HepG2 (cell line): Measurements from ENCODE around the gene CYP4F12. TPM values are rescaled to one million over a fixed set of nuclear protein-coding genes. Genes with fewer than 3 reads are reported as not detected.

Experiments used
- FOXP1 ChIP-seq, 2 experiments: fragments of 450-650 bp in 1 of 2; IDR thresholded peaks; 2 replicates each; pipeline ENCODE4 v1.6.1; 2017 to 2018; ENCODE audit warnings: antibody characterized with exemption in 1 of 2
- HDAC1 ChIP-seq: sonication (generic); formaldehyde crosslinking; IDR thresholded peaks from 2 replicates; pipeline ENCODE4 v1.5.1; 2020; ENCODE audit warnings: mild to moderate bottlenecking, missing genetic modification reagents
- HOXA9 ChIP-seq: sonication (generic); formaldehyde crosslinking; IDR thresholded peaks from 2 replicates; pipeline ENCODE4 v1.8.1; 2022; ENCODE audit warnings: missing genetic modification reagents, mild to moderate bottlenecking, moderate library complexity, borderline replicate concordance
- NFATC3 ChIP-seq: sonication (generic); formaldehyde crosslinking; IDR thresholded peaks from 2 replicates; pipeline ENCODE4 v1.5.1; 2020; ENCODE audit warnings: mild to moderate bottlenecking, missing genetic modification reagents
- RARA ChIP-seq: IDR thresholded peaks from 2 replicates; pipeline ENCODE4 v1.6.1; 2016; ENCODE audit warnings: missing genetic modification reagents, missing compliant biosample characterization
- RBFOX2 ChIP-seq: fragments of 200-400 bp; formaldehyde crosslinking; IDR thresholded peaks from 2 replicates; pipeline ENCODE4 v1.6.1; 2017; ENCODE audit warnings: low read depth, mild to moderate bottlenecking, low read length
- SPEN ChIP-seq: sonication (generic); formaldehyde crosslinking; IDR thresholded peaks from 2 replicates; pipeline ENCODE4 v1.5.1; 2020; ENCODE audit warnings: low read depth, mild to moderate bottlenecking, missing genetic modification reagents
- THYN1 ChIP-seq: sonication (generic); formaldehyde crosslinking; IDR thresholded peaks from 2 replicates; pipeline ENCODE4 v1.8.1; 2023; ENCODE audit warnings: low read depth, mild to moderate bottlenecking, moderate library complexity, missing genetic modification reagents, borderline replicate concordance
- ZFP36 ChIP-seq: fragments of 150-350 bp; IDR thresholded peaks from 2 replicates; pipeline ENCODE4 v1.6.1; 2018; ENCODE audit warnings: borderline replicate concordance, low read length, low read depth; ENCODE audit not compliant: partially characterized antibody
- ZFP36L2 ChIP-seq: sonication (generic); formaldehyde crosslinking; IDR thresholded peaks from 2 replicates; pipeline ENCODE4 v1.4.0; 2020; ENCODE audit warnings: missing genetic modification reagents
- ZNF207 ChIP-seq: fragments of 450-650 bp; IDR thresholded peaks from 2 replicates; pipeline ENCODE4 v1.6.1; 2016; ENCODE audit warnings: antibody characterized with exemption, borderline replicate concordance
- ZNF274 ChIP-seq: sonication (generic); formaldehyde crosslinking; IDR thresholded peaks from 2 replicates; pipeline ENCODE4 v1.5.1; 2020; ENCODE audit warnings: mild to moderate bottlenecking, missing genetic modification reagents
- ZNF333 ChIP-seq: sonication (generic); formaldehyde crosslinking; IDR thresholded peaks from 2 replicates; pipeline ENCODE4 v1.4.0; 2020; ENCODE audit warnings: mild to moderate bottlenecking, missing genetic modification reagents, borderline replicate concordance
- ZNF570 ChIP-seq: sonication (generic); formaldehyde crosslinking; IDR thresholded peaks from 2 replicates; pipeline ENCODE4 v1.4.0; 2020; ENCODE audit warnings: mild to moderate bottlenecking, missing genetic modification reagents, borderline replicate concordance
- ZNF709 ChIP-seq: sonication (generic); formaldehyde crosslinking; IDR thresholded peaks from 2 replicates; pipeline ENCODE4 v1.5.0; 2020; ENCODE audit warnings: mild to moderate bottlenecking, missing genetic modification reagents
- polyA plus RNA-seq, 8 experiments: library from polyadenylated mRNA; depleted of rRNA in 3 of 8; stranded (reverse) in 7 of 8; unstranded in 1 of 8; fragments of >200 nt; fragmentation: Illumina TruSeq in 4 of 8; extraction: Trizol in 4 of 8; gene quantifications; 2 replicates each; pipeline versions ENCODE4 v1.2.1 to v1.2.3, GENCODE V29; 2011 to 2016; ENCODE audit warnings: low read depth in 4 of 8, missing spikeins in 1 of 8, mixed read lengths in 1 of 8; ENCODE audit not compliant: insufficient read depth in 1 of 8
- total RNA-seq, 5 experiments: library from RNA; depleted of rRNA; stranded (reverse); fragments of >200 nt; fragmentation: Illumina TruSeq; extraction: Trizol; gene quantifications; 2 replicates each; pipeline ENCODE4 v1.2.3, GENCODE V29; 2016; ENCODE audit warnings: low read depth in 1 of 5
- TF ChIP-seq, protein P1 (sequence below): sonication (generic); formaldehyde crosslinking; IDR thresholded peaks from 2 replicates; pipeline ENCODE4 v1.4.0; 2020; ENCODE audit warnings: missing genetic modification reagents
- TF ChIP-seq, protein P2 (sequence below): sonication (generic); formaldehyde crosslinking; IDR thresholded peaks from 2 replicates; pipeline ENCODE4 v1.5.0; 2020; ENCODE audit warnings: missing genetic modification reagents
- TF ChIP-seq, protein P3 (sequence below): sonication (generic); formaldehyde crosslinking; IDR thresholded peaks from 2 replicates; pipeline ENCODE4 v1.4.0; 2020; ENCODE audit warnings: missing genetic modification reagents, borderline replicate concordance
- TF ChIP-seq, protein P4 (sequence below): sonication (generic); formaldehyde crosslinking; IDR thresholded peaks from 2 replicates; pipeline ENCODE4 v1.4.0; 2020; ENCODE audit warnings: missing genetic modification reagents
- TF ChIP-seq, protein P5 (sequence below): IDR thresholded peaks from 2 replicates; pipeline ENCODE4 v1.6.1; 2016; ENCODE audit warnings: low read depth, missing genetic modification reagents, missing compliant biosample characterization

The CYP4F12 gene
- total and polyA plus RNA-seq, 2 of the 13 experiments (the other 11 are each of a cell fraction or from before 2014, with no cell fraction given) = 29.9 to 30.8 TPM

DNA sequence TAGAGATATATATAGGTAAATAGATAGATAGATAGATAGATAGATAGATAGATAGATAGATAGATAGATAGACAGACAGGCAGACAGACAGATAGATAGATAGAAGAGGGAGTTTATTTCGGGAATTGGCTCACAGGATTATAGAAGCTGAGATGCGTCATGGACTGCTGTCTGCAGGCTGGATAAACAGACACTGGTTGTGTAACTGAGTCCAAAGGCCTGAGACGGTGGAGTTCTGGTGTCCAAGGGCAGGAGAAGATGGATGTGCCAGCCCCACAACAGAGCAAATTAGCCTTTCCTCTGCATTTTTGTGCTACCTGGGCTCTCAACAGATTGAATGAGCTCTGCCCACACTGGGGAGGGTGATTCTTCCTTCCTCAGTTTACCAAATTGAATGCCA lies 29.5 kb upstream of the CYP4F12 start (continued):
- TF ChIP-seq ZNF570 (CRISPR knock-in tag) (no peak), ZNF333 (no peak), ZFP36 (no peak), RBFOX2 (no peak), NFATC3 (CRISPR knock-in tag) (no peak), ZNF709 (CRISPR knock-in tag) (no peak), ZNF274 (no peak), THYN1 (CRISPR knock-in tag) (no peak), RARA (peak; percentile 56), FOXP1 (IDR thresholded peaks at IDR 0.05) (no peak), FOXP1 (CRISPR knock-in tag; IDR thresholded peaks at IDR 0.05) (peak; percentile 65), HOXA9 (no peak), HDAC1 (CRISPR knock-in tag) (no peak), SPEN (peak; percentile 56; the same call in 1 of the 2 replicates), ZNF207 (no peak), ZFP36L2 (no peak)
- TF ChIP-seq, protein P1, sequence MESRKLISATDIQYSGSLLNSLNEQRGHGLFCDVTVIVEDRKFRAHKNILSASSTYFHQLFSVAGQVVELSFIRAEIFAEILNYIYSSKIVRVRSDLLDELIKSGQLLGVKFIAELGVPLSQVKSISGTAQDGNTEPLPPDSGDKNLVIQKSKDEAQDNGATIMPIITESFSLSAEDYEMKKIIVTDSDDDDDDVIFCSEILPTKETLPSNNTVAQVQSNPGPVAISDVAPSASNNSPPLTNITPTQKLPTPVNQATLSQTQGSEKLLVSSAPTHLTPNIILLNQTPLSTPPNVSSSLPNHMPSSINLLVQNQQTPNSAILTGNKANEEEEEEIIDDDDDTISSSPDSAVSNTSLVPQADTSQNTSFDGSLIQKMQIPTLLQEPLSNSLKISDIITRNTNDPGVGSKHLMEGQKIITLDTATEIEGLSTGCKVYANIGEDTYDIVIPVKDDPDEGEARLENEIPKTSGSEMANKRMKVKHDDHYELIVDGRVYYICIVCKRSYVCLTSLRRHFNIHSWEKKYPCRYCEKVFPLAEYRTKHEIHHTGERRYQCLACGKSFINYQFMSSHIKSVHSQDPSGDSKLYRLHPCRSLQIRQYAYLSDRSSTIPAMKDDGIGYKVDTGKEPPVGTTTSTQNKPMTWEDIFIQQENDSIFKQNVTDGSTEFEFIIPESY (CRISPR knock-in tag) = no peak
- TF ChIP-seq, protein P2, sequence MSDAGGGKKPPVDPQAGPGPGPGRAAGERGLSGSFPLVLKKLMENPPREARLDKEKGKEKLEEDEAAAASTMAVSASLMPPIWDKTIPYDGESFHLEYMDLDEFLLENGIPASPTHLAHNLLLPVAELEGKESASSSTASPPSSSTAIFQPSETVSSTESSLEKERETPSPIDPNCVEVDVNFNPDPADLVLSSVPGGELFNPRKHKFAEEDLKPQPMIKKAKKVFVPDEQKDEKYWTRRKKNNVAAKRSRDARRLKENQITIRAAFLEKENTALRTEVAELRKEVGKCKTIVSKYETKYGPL (CRISPR knock-in tag) = peak; percentile 97
- TF ChIP-seq, protein P3, sequence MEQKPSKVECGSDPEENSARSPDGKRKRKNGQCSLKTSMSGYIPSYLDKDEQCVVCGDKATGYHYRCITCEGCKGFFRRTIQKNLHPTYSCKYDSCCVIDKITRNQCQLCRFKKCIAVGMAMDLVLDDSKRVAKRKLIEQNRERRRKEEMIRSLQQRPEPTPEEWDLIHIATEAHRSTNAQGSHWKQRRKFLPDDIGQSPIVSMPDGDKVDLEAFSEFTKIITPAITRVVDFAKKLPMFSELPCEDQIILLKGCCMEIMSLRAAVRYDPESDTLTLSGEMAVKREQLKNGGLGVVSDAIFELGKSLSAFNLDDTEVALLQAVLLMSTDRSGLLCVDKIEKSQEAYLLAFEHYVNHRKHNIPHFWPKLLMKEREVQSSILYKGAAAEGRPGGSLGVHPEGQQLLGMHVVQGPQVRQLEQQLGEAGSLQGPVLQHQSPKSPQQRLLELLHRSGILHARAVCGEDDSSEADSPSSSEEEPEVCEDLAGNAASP = peak; percentile 40; the same call in 1 of the 2 replicates
- TF ChIP-seq, protein P4, sequence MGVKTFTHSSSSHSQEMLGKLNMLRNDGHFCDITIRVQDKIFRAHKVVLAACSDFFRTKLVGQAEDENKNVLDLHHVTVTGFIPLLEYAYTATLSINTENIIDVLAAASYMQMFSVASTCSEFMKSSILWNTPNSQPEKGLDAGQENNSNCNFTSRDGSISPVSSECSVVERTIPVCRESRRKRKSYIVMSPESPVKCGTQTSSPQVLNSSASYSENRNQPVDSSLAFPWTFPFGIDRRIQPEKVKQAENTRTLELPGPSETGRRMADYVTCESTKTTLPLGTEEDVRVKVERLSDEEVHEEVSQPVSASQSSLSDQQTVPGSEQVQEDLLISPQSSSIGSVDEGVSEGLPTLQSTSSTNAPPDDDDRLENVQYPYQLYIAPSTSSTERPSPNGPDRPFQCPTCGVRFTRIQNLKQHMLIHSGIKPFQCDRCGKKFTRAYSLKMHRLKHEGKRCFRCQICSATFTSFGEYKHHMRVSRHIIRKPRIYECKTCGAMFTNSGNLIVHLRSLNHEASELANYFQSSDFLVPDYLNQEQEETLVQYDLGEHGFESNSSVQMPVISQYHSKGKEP (CRISPR knock-in tag) = no peak
- TF ChIP-seq, protein P5, sequence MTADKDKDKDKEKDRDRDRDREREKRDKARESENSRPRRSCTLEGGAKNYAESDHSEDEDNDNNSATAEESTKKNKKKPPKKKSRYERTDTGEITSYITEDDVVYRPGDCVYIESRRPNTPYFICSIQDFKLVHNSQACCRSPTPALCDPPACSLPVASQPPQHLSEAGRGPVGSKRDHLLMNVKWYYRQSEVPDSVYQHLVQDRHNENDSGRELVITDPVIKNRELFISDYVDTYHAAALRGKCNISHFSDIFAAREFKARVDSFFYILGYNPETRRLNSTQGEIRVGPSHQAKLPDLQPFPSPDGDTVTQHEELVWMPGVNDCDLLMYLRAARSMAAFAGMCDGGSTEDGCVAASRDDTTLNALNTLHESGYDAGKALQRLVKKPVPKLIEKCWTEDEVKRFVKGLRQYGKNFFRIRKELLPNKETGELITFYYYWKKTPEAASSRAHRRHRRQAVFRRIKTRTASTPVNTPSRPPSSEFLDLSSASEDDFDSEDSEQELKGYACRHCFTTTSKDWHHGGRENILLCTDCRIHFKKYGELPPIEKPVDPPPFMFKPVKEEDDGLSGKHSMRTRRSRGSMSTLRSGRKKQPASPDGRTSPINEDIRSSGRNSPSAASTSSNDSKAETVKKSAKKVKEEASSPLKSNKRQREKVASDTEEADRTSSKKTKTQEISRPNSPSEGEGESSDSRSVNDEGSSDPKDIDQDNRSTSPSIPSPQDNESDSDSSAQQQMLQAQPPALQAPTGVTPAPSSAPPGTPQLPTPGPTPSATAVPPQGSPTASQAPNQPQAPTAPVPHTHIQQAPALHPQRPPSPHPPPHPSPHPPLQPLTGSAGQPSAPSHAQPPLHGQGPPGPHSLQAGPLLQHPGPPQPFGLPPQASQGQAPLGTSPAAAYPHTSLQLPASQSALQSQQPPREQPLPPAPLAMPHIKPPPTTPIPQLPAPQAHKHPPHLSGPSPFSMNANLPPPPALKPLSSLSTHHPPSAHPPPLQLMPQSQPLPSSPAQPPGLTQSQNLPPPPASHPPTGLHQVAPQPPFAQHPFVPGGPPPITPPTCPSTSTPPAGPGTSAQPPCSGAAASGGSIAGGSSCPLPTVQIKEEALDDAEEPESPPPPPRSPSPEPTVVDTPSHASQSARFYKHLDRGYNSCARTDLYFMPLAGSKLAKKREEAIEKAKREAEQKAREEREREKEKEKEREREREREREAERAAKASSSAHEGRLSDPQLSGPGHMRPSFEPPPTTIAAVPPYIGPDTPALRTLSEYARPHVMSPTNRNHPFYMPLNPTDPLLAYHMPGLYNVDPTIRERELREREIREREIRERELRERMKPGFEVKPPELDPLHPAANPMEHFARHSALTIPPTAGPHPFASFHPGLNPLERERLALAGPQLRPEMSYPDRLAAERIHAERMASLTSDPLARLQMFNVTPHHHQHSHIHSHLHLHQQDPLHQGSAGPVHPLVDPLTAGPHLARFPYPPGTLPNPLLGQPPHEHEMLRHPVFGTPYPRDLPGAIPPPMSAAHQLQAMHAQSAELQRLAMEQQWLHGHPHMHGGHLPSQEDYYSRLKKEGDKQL (CRISPR knock-in tag) = no peak
